CD4-positive, alpha-beta T cell treated with Interleukin-15 for 4 hours (primary cell): ENCODE data around the gene SCLY.
"Not testable (repeated sequence)": the region's sequence is repeated elsewhere in the genome, so short reads cannot be mapped to it uniquely, and the experiment has no call there.

Source experiments
- DNase-seq: peaks from one replicate; pipeline ENCODE4 v3.0.0-alpha.2; 2020; ENCODE audit warnings: low spot score

Gene SCLY

GRCh38 chr2:238060542-238061314, at the start of gene SCLY:
TSS of gene SCLY (plus strand) at chr2:238061001. CDS start at chr2:238061055, 54 bp downstream.
- DNase-seq, result peak; percentile 96

GRCh38 chr2:238013806-238014205, 47.0 kb upstream of the SCLY start:
- DNase-seq, result no peak

- no peak for DNase-seq
Measured at GRCh38 chr2:238015705-238016104, 45.1 kb upstream of the SCLY start.

GRCh38 chr2:238016526-238016925, 44.3 kb upstream of the SCLY start:
- no peak for DNase-seq

- DNase-seq, result no peak
Measured at GRCh38 chr2:238019962-238020361, 40.8 kb upstream of the SCLY start.

GRCh38 chr2:238020816-238021215, 40.0 kb upstream of the SCLY start:
- no peak for DNase-seq

GRCh38 chr2:238021327-238021726, 39.5 kb upstream of the SCLY start:
- DNase-seq, result no peak

GRCh38 chr2:238022594-238023157, 38.1 kb upstream of the SCLY start:
- no peak for DNase-seq

GRCh38 chr2:238023608-238024007, 37.2 kb upstream of the SCLY start:
- DNase-seq, result no peak

GRCh38 chr2:238024986-238025385, 35.8 kb upstream of the SCLY start:
- no peak for DNase-seq

- DNase-seq, result no peak
Measured at GRCh38 chr2:238025741-238026360, 35.0 kb upstream of the SCLY start.

GRCh38 chr2:238027058-238027457, 33.7 kb upstream of the SCLY start:
- DNase-seq, result no peak

- no peak for DNase-seq
Measured at GRCh38 chr2:238027591-238028415, 33.0 kb upstream of the SCLY start.

GRCh38 chr2:238029853-238030252, 30.9 kb upstream of the SCLY start:
- no peak for DNase-seq

- no peak for DNase-seq
Measured at GRCh38 chr2:238030422-238031155, 30.2 kb upstream of the SCLY start.

- no peak for DNase-seq
Measured at GRCh38 chr2:238031751-238032150, 29.1 kb upstream of the SCLY start.

- DNase-seq, result no peak
Measured at GRCh38 chr2:238032755-238033337, 28.0 kb upstream of the SCLY start.

- not testable (repeated sequence) for DNase-seq
Measured at GRCh38 chr2:238033991-238034390, 26.8 kb upstream of the SCLY start.

- no peak for DNase-seq
Measured at GRCh38 chr2:238038203-238038602, 22.6 kb upstream of the SCLY start.

- no peak for DNase-seq
Measured at GRCh38 chr2:238039151-238039550, 21.6 kb upstream of the SCLY start.

GRCh38 chr2:238039985-238040384, 20.8 kb upstream of the SCLY start:
- no peak for DNase-seq
